Endothelial cell of umbilical vein (primary cell): Measurements from ENCODE around the gene SEMA6A.

Experiments used
- EZH2 ChIP-seq: IDR thresholded peaks from 2 replicates; pipeline ENCODE4 v1.6.1; 2012; ENCODE audit warnings: borderline replicate concordance, low read depth, mild to moderate bottlenecking, moderate library complexity, low read length, inconsistent platforms; ENCODE audit not compliant: severe bottlenecking
- GATA2 ChIP-seq: IDR thresholded peaks from 2 replicates; pipeline ENCODE4 v1.7.0; 2011; ENCODE audit warnings: low read depth, mild to moderate bottlenecking, moderate library complexity, mixed read lengths, low read length; ENCODE audit not compliant: insufficient read length, insufficient read depth
- JUN ChIP-seq: IDR thresholded peaks from 2 replicates; pipeline ENCODE4 v1.6.1; 2011; ENCODE audit warnings: borderline replicate concordance, low read depth; ENCODE audit not compliant: insufficient read length, insufficient read depth
- MYC ChIP-seq: IDR thresholded peaks from one replicate; pipeline ENCODE4 v1.6.1; 2011; ENCODE audit warnings: mild to moderate bottlenecking, low read depth, low read length
- POLR2A ChIP-seq: IDR thresholded peaks from 2 replicates; pipeline ENCODE4 v1.6.1; 2012; ENCODE audit warnings: low read depth, mild to moderate bottlenecking, control low read depth, low read length
- POLR2AphosphoS5 ChIP-seq: IDR thresholded peaks from 2 replicates; pipeline ENCODE4 v1.6.1; 2012; ENCODE audit warnings: low read depth, mild to moderate bottlenecking, control low read depth, low read length, moderate library complexity; ENCODE audit not compliant: insufficient read depth
- TF ChIP-seq, protein P1 (sequence below), 2 donors: IDR thresholded peaks; 1 replicate in 1 of 2; 2 replicates in 1 of 2; pipeline ENCODE4 v1.5.1; 2011; ENCODE audit warnings: low read length in 2 of 2, mild to moderate bottlenecking in 2 of 2, moderate library complexity in 2 of 2, control low read depth in 1 of 2, inconsistent platforms in 1 of 2, low read depth in 1 of 2; ENCODE audit not compliant: insufficient read depth in 1 of 2; ENCODE audit errors: extremely low read depth in 1 of 2
- TF ChIP-seq, protein P2 (sequence below): IDR thresholded peaks from 2 replicates; pipeline ENCODE4 v1.6.1; 2011; ENCODE audit not compliant: insufficient read depth, insufficient read length

- TF ChIP-seq, protein P1, sequence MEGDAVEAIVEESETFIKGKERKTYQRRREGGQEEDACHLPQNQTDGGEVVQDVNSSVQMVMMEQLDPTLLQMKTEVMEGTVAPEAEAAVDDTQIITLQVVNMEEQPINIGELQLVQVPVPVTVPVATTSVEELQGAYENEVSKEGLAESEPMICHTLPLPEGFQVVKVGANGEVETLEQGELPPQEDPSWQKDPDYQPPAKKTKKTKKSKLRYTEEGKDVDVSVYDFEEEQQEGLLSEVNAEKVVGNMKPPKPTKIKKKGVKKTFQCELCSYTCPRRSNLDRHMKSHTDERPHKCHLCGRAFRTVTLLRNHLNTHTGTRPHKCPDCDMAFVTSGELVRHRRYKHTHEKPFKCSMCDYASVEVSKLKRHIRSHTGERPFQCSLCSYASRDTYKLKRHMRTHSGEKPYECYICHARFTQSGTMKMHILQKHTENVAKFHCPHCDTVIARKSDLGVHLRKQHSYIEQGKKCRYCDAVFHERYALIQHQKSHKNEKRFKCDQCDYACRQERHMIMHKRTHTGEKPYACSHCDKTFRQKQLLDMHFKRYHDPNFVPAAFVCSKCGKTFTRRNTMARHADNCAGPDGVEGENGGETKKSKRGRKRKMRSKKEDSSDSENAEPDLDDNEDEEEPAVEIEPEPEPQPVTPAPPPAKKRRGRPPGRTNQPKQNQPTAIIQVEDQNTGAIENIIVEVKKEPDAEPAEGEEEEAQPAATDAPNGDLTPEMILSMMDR (IDR thresholded peaks at IDR 0.05; ENCODE audit: extremely low read depth in 1 of 2, insufficient read depth in 1 of 2, low read depth in 1 of 2, low read length in 2 of 2): no peak
- TF ChIP-seq POLR2A (no peak), JUN (no peak), POLR2AphosphoS5 (no peak), EZH2 (no peak), GATA2 (no peak), MYC (no peak)
- TF ChIP-seq, protein P2, sequence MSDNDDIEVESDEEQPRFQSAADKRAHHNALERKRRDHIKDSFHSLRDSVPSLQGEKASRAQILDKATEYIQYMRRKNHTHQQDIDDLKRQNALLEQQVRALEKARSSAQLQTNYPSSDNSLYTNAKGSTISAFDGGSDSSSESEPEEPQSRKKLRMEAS: no peak
Observed at GRCh38 chr5:116437922-116438578, 136.6 kb downstream of the SEMA6A start.
